ENCODE results near the gene GLO1.
"Not testable (repeated sequence)": the region's sequence is repeated elsewhere in the genome, so short reads cannot be mapped to it uniquely, and the experiment has no call there.

GLO1 gene

GRCh38 chr6:38705924-38706323 is 3.0 kb upstream of the GLO1 start:
- DNase-seq (ENCODE audit: low read depth in 2 of 2): no peak

- DNase-seq (ENCODE audit: low read depth in 2 of 2): no peak
Observed at GRCh38 chr6:38703949-38704590, 1.1 kb upstream of the GLO1 start.

- DNase-seq (ENCODE audit: low read depth in 2 of 2): no peak
Observed at GRCh38 chr6:38701551-38701950, 1.4 kb downstream of the GLO1 start.

- DNase-seq (ENCODE audit: low read depth in 2 of 2): not testable (repeated sequence)
Observed at GRCh38 chr6:38699702-38700101, 3.2 kb downstream of the GLO1 start.

- no peak for DNase-seq (ENCODE audit: low read depth in 2 of 2)
Observed at GRCh38 chr6:38697846-38698245, 5.1 kb downstream of the GLO1 start.

GRCh38 chr6:38696345-38696744 is 6.6 kb downstream of the GLO1 start:
- DNase-seq (ENCODE audit: low read depth in 2 of 2): no peak

GRCh38 chr6:38695933-38696332 is 7.0 kb downstream of the GLO1 start:
- no peak for DNase-seq (ENCODE audit: low read depth in 2 of 2)

- DNase-seq (ENCODE audit: low read depth in 2 of 2): no peak
Observed at GRCh38 chr6:38695227-38695900, 7.6 kb downstream of the GLO1 start.

- DNase-seq (ENCODE audit: low read depth in 2 of 2): no peak
Observed at GRCh38 chr6:38688579-38689087, 14.3 kb downstream of the GLO1 start.

- no peak for DNase-seq (ENCODE audit: low read depth in 2 of 2)
Observed at GRCh38 chr6:38687549-38687948, 15.4 kb downstream of the GLO1 start.

GRCh38 chr6:38687043-38687353 is 15.9 kb downstream of the GLO1 start:
- no peak for DNase-seq (ENCODE audit: low read depth in 2 of 2)

GRCh38 chr6:38686270-38687042 is 16.5 kb downstream of the GLO1 start:
- no peak for DNase-seq (ENCODE audit: low read depth in 2 of 2)

- DNase-seq (ENCODE audit: low read depth in 2 of 2): no peak
Observed at GRCh38 chr6:38684904-38685303, 18.0 kb downstream of the GLO1 start.

- no peak for DNase-seq (ENCODE audit: low read depth in 2 of 2)
Observed at GRCh38 chr6:38684237-38684636, 18.7 kb downstream of the GLO1 start.

GRCh38 chr6:38681850-38682249 is 21.1 kb downstream of the GLO1 start:
- no peak for DNase-seq (ENCODE audit: low read depth in 2 of 2)

GRCh38 chr6:38679668-38680067 is 23.3 kb downstream of the GLO1 start:
- DNase-seq (ENCODE audit: low read depth in 2 of 2): no peak

- DNase-seq (ENCODE audit: low read depth in 2 of 2): no peak
Observed at GRCh38 chr6:38678178-38678760, 24.7 kb downstream of the GLO1 start.

- DNase-seq (ENCODE audit: low read depth in 2 of 2): no peak
Observed at GRCh38 chr6:38676974-38677544, 25.9 kb downstream of the GLO1 start.

- DNase-seq (ENCODE audit: low read depth in 2 of 2): no peak
Observed at GRCh38 chr6:38676236-38676973, 26.5 kb downstream of the GLO1 start.

- no peak for DNase-seq (ENCODE audit: low read depth in 2 of 2)
Observed at GRCh38 chr6:38673397-38674165, 29.4 kb downstream of the GLO1 start.

Measured in stimulated activated CD4-positive, alpha-beta T cell treated with anti-CD3 and anti-CD28 coated beads, Interleukin-1b, Interleukin-23, amount 100 ng/mL, for 4 hours (primary cell).